ENCODE measurements around the gene EPB41L2.

The EPB41L2 gene

GRCh38 chr6:130900913-130901312 lies 162.1 kb downstream of the EPB41L2 start:
- DNase-seq = no peak

GRCh38 chr6:130896249-130896648 lies 166.8 kb downstream of the EPB41L2 start:
- DNase-seq = no peak

GRCh38 chr6:130895516-130895915 lies 167.5 kb downstream of the EPB41L2 start:
- DNase-seq = no peak

- DNase-seq = no peak
Observed at GRCh38 chr6:130893766-130894165, 169.3 kb downstream of the EPB41L2 start.

GRCh38 chr6:130893277-130893676 lies 169.8 kb downstream of the EPB41L2 start:
- no peak for DNase-seq

GRCh38 chr6:130890521-130890971 lies 172.5 kb downstream of the EPB41L2 start:
- DNase-seq = no peak

- no peak for DNase-seq
Observed at GRCh38 chr6:130889423-130889822, 173.6 kb downstream of the EPB41L2 start.

- no peak for DNase-seq
Observed at GRCh38 chr6:130888246-130888645, 174.8 kb downstream of the EPB41L2 start.

GRCh38 chr6:130886966-130887365 lies 176.1 kb downstream of the EPB41L2 start:
- DNase-seq = no peak

GRCh38 chr6:130885392-130886192 lies 177.5 kb downstream of the EPB41L2 start:
- DNase-seq = peak; percentile 69

- no peak for DNase-seq
Observed at GRCh38 chr6:130882370-130882769, 180.7 kb downstream of the EPB41L2 start.

GRCh38 chr6:130879826-130880225 lies 183.2 kb downstream of the EPB41L2 start:
- no peak for DNase-seq

GRCh38 chr6:130873746-130874145 lies 189.3 kb downstream of the EPB41L2 start:
- DNase-seq = no peak

- DNase-seq = peak; percentile 49
Observed at GRCh38 chr6:130872250-130873095, 190.6 kb downstream of the EPB41L2 start.

- no peak for DNase-seq
Observed at GRCh38 chr6:130870179-130870880, 192.7 kb downstream of the EPB41L2 start.

GRCh38 chr6:130869681-130870080 lies 193.4 kb downstream of the EPB41L2 start:
- DNase-seq = no peak

GRCh38 chr6:130865793-130866192 lies 197.3 kb downstream of the EPB41L2 start:
- no peak for DNase-seq

GRCh38 chr6:130864344-130864743 lies 198.7 kb downstream of the EPB41L2 start:
- DNase-seq = no peak

GRCh38 chr6:130863415-130864230 lies 199.4 kb downstream of the EPB41L2 start:
- no peak for DNase-seq

- no peak for DNase-seq
Observed at GRCh38 chr6:130862370-130862769, 200.7 kb downstream of the EPB41L2 start.

GRCh38 chr6:130859161-130859867 lies 203.7 kb downstream of the EPB41L2 start:
- DNase-seq = no peak
